HepG2 (cell line): ENCODE measurements around the gene FAM3B. TPM values are rescaled to one million over a fixed set of nuclear protein-coding genes. Genes with fewer than 3 reads are reported as not detected.

Source experiments
- ATAC-seq: fragments of 200-7000 bp; cut with Tn5 transposase; 3 replicates; pipeline ENCODE4 v1.9.1; 2020; ENCODE audit warnings: mild to moderate bottlenecking, moderate library complexity
- BruUV-seq: library from RNA; stranded (reverse); fragments of 400-500 nt; replicated peaks from 2 replicates; lab custom pipeline; 2021; lab: Mats Ljungman, UMichigan
- CTCF ChIA-PET: fragments of 300-600 bp; formaldehyde crosslinking; extraction: SDS; loops from one replicate; lab custom pipeline; 2021; ENCODE audit warnings: low total read pairs, inconsistent platforms, low intra/inter-chr PET ratio; lab: Yijun Ruan, JAX
- POLR2A ChIA-PET: fragments of 350-600 bp; sonication (Branson Sonifier 250); formaldehyde crosslinking; loops from one replicate; lab custom pipeline; 2020; ENCODE audit warnings: antibody characterized with exemption, inconsistent platforms; lab: Yijun Ruan, JAX
- DNase-seq: peaks from one replicate; pipeline ENCODE4 v3.0.0-alpha.2; 2015; ENCODE audit warnings: low spot score
- FAIRE-seq: peaks from 3 replicates; lab custom pipeline; 2011; peaks lifted over from hg19 to GRCh38; lab: Jason Lieb, UNC
- H2AFZ ChIP-seq: one replicate; pipeline ENCODE4 v1.6.1; 2011; ENCODE audit warnings: low read length, inconsistent platforms
- H3K27ac ChIP-seq: fragments of 300-600 bp; 3 replicates; pipeline ENCODE4 v1.8.0; 2011; ENCODE audit warnings: mixed run types, mild to moderate bottlenecking, mixed read lengths, low read length, inconsistent platforms; ENCODE audit not compliant: insufficient read depth; ENCODE audit errors: extremely low read length
- H3K27me3 ChIP-seq, 2 experiments: fragments of 200-600 bp in 1 of 2; 2 replicates in 1 of 2; 3 replicates in 1 of 2; pipeline versions ENCODE4 v1.6.0 to v1.8.0; 2011; ENCODE audit warnings: low read length in 2 of 2, mild to moderate bottlenecking in 2 of 2, moderate library complexity in 2 of 2, inconsistent platforms in 1 of 2; ENCODE audit not compliant: insufficient read depth in 2 of 2, control insufficient read depth in 1 of 2
- H3K36me3 ChIP-seq, 2 experiments: fragments of 200-600 bp in 1 of 2; replicated peaks in 1 of 2; 2 replicates in 1 of 2; 3 replicates in 1 of 2; pipeline versions ENCODE4 v1.5.1 to v1.8.0; 2011; ENCODE audit warnings: low read length in 2 of 2, inconsistent platforms in 1 of 2; ENCODE audit not compliant: insufficient read depth in 2 of 2, control insufficient read depth in 1 of 2
- H3K4me1 ChIP-seq: 2 replicates; pipeline ENCODE4 v1.5.1; 2012; ENCODE audit warnings: low read length, inconsistent platforms; ENCODE audit not compliant: insufficient read depth
- H3K4me2 ChIP-seq: 2 replicates; pipeline ENCODE4 v1.6.0; 2011; ENCODE audit warnings: low read depth, low read length, inconsistent platforms
- H3K4me3 ChIP-seq, 3 experiments: fragments of 200-600 bp in 1 of 3; sonication (generic), shearing (Covaris generic) in 1 of 3; replicated peaks in 1 of 3; 2 replicates each; pipeline ENCODE4 v1.5.1; 2011 to 2016; ENCODE audit warnings: low read length in 3 of 3, inconsistent platforms in 2 of 3, low read depth in 2 of 3, mild to moderate bottlenecking in 2 of 3, control low read depth in 1 of 3, mixed read lengths in 1 of 3; ENCODE audit not compliant: insufficient read depth in 1 of 3
- H3K79me2 ChIP-seq: one replicate; pipeline ENCODE4 v1.6.1; 2011; ENCODE audit warnings: low read length, inconsistent platforms; ENCODE audit not compliant: insufficient read depth
- H3K9ac ChIP-seq: 2 replicates; pipeline ENCODE4 v1.6.0; 2011; ENCODE audit warnings: mild to moderate bottlenecking, low read depth, low read length, inconsistent platforms; ENCODE audit not compliant: insufficient read depth
- H3K9me3 ChIP-seq: 2 replicates; pipeline ENCODE4 v1.5.1; 2012; ENCODE audit warnings: mild to moderate bottlenecking, low read length
- H4K20me1 ChIP-seq: 2 replicates; pipeline ENCODE4 v1.6.0; 2011; ENCODE audit warnings: inconsistent platforms, mild to moderate bottlenecking, low read length, moderate library complexity; ENCODE audit not compliant: insufficient read depth
- AGO2 ChIP-seq: fragments of 200-400 bp; formaldehyde crosslinking; optimal IDR thresholded peaks from 2 replicates; pipeline ENCODE3; 2017; ENCODE audit warnings: mild to moderate bottlenecking, low read depth, low read length, moderate library complexity
- ARID2 ChIP-seq: sonication (generic); formaldehyde crosslinking; IDR thresholded peaks from 2 replicates; pipeline ENCODE4 v1.8.1; 2022; ENCODE audit warnings: mild to moderate bottlenecking, missing genetic modification reagents, borderline replicate concordance
- ATF1 ChIP-seq: IDR thresholded peaks from 2 replicates; pipeline ENCODE4 v1.6.1; 2016; ENCODE audit warnings: mild to moderate bottlenecking, control low read depth
- KDM3A ChIP-seq: IDR thresholded peaks from 2 replicates; pipeline ENCODE4 v1.6.1; 2018; ENCODE audit warnings: low read depth, missing compliant biosample characterization
- MTF2 ChIP-seq: sonication (generic); formaldehyde crosslinking; IDR thresholded peaks from 2 replicates; pipeline ENCODE4 v1.5.0; 2020; ENCODE audit warnings: missing genetic modification reagents, borderline replicate concordance
- MXD4 ChIP-seq: IDR thresholded peaks from 2 replicates; pipeline ENCODE4 v1.6.1; 2016; ENCODE audit warnings: mild to moderate bottlenecking, missing biosample characterization, missing genetic modification reagents
- MZF1 ChIP-seq: sonication (generic); formaldehyde crosslinking; IDR thresholded peaks from 2 replicates; pipeline ENCODE4 v1.8.1; 2023; ENCODE audit warnings: mild to moderate bottlenecking, missing genetic modification reagents, borderline replicate concordance
- NFE2L2 ChIP-seq: fragments of 150-350 bp; IDR thresholded peaks from 2 replicates; pipeline ENCODE4 v1.6.1; 2014; ENCODE audit warnings: low read length
- NFIC ChIP-seq: IDR thresholded peaks from 2 replicates; pipeline ENCODE4 v1.6.1; 2012; ENCODE audit warnings: mild to moderate bottlenecking, low read length, inconsistent platforms
- PHF21A ChIP-seq: sonication (generic); formaldehyde crosslinking; IDR thresholded peaks from 2 replicates; pipeline ENCODE4 v1.5.0; 2020; ENCODE audit warnings: mild to moderate bottlenecking, missing genetic modification reagents
- PPARG ChIP-seq: conservative IDR thresholded peaks from 2 replicates; pipeline ENCODE4 v1.6.1; 2016; ENCODE audit warnings: missing biosample characterization, missing genetic modification reagents
- RARA ChIP-seq: IDR thresholded peaks from 2 replicates; pipeline ENCODE4 v1.6.1; 2016; ENCODE audit warnings: missing genetic modification reagents, missing compliant biosample characterization
- RCOR2 ChIP-seq: IDR thresholded peaks from 2 replicates; pipeline ENCODE4 v1.6.1; 2016; ENCODE audit warnings: missing biosample characterization, missing genetic modification reagents
- SATB2 ChIP-seq: sonication (generic); formaldehyde crosslinking; IDR thresholded peaks from 2 replicates; pipeline ENCODE4 v1.5.0; 2020; ENCODE audit warnings: missing genetic modification reagents
- TCF7 ChIP-seq: sonication (generic); IDR thresholded peaks from 2 replicates; pipeline ENCODE4 v1.6.1; 2016; ENCODE audit warnings: antibody characterized with exemption, low read depth
- ZBTB1 ChIP-seq: sonication (generic); formaldehyde crosslinking; IDR thresholded peaks from 2 replicates; pipeline ENCODE4 v1.4.0; 2020; ENCODE audit warnings: missing genetic modification reagents, borderline replicate concordance
- ZMYM3 ChIP-seq: sonication (generic); formaldehyde crosslinking; IDR thresholded peaks from 2 replicates; pipeline ENCODE4 v1.5.1; 2020; ENCODE audit warnings: mild to moderate bottlenecking, missing genetic modification reagents
- ZSCAN20 ChIP-seq: sonication (generic); formaldehyde crosslinking; IDR thresholded peaks from 2 replicates; pipeline ENCODE4 v1.4.0; 2020; ENCODE audit warnings: missing genetic modification reagents, mild to moderate bottlenecking, borderline replicate concordance
- WGBS: methylation state at CpG from one replicate; pipeline ENCODE4 v1.1.6; 2017; ENCODE audit warnings: low lambda C conversion rate; 5-methylcytosine and 5-hydroxymethylcytosine counted together
- in situ Hi-C: cut with HindIII; loops from 2 replicates; pipeline ENCODE4 v1.10.0; 2017; ENCODE audit warnings: low pct_unique_long_range_greater_than_20kb; ENCODE audit not compliant: extremely low pct_ligation_motif_present
- intact Hi-C: fragments of 100-400 bp; cut with micrococcal nuclease; formaldehyde crosslinking; loops from one replicate; pipeline ENCODE4 v1.10.0; 2022; ENCODE audit not compliant: unreplicated experiment
- polyA plus RNA-seq, 8 experiments: library from polyadenylated mRNA; depleted of rRNA in 3 of 8; stranded (reverse) in 7 of 8; unstranded in 1 of 8; fragments of >200 nt; fragmentation: Illumina TruSeq in 4 of 8; extraction: Trizol in 4 of 8; gene quantifications; 2 replicates each; pipeline versions ENCODE4 v1.2.1 to v1.2.3, GENCODE V29; 2011 to 2016; ENCODE audit warnings: low read depth in 4 of 8, missing spikeins in 1 of 8, mixed read lengths in 1 of 8; ENCODE audit not compliant: insufficient read depth in 1 of 8
- total RNA-seq, 5 experiments: library from RNA; depleted of rRNA; stranded (reverse); fragments of >200 nt; fragmentation: Illumina TruSeq; extraction: Trizol; gene quantifications; 2 replicates each; pipeline ENCODE4 v1.2.3, GENCODE V29; 2016; ENCODE audit warnings: low read depth in 1 of 5
- TF ChIP-seq, protein P1 (sequence below): IDR thresholded peaks from 2 replicates; pipeline ENCODE4 v1.6.1; 2016; ENCODE audit warnings: missing biosample characterization, missing genetic modification reagents, low read depth
- TF ChIP-seq, protein P2 (sequence below): sonication (generic); formaldehyde crosslinking; IDR thresholded peaks from 2 replicates; pipeline ENCODE4 v1.4.0; 2020; ENCODE audit warnings: mild to moderate bottlenecking, low read depth, missing genetic modification reagents

The FAM3B gene
- total and polyA plus RNA-seq, 2 of the 13 experiments (the other 11 are each of a cell fraction or from before 2014, with no cell fraction given) = 46.5 to 62.0 TPM

DNA sequence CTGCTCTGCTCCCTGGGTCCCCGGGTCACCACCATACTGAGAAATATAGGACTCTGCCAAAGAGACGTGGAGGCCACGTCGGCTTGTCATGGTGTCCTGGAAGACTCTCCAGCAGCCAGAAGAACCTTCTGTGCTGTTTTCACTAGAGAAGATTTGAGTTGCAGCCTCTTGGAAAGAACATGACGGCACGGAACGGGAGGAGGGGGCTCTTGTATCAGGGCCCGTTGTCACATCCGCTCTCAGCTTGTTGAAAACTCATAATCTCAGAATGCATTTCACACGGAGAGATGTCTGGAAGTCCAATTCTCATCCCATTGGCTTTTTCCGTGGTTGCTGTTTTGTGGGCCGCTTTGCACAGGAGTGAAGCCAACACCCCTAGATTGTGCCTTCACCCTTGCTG lies 39.4 kb upstream of the FAM3B start:
- Histone ChIP-seq H3K27me3 (peaks cover 0 to 48% of the 10 kb centered on the region in 2 experiments; a peak in 3 of 5 replicates), H3K9ac (no peak overlapping the region), H3K79me2 (no peaks in the 10 kb centered on the region), H4K20me1 (no peaks in the 10 kb centered on the region), H3K4me2 (no peak overlapping the region), H3K9me3 (no peaks in the 10 kb centered on the region), H3K36me3 (no peaks in the 10 kb centered on the region), H3K4me1 (no peaks in the 10 kb centered on the region), H2AFZ (no peak overlapping the region), H3K4me3 (no peak overlapping the region), H3K27ac (no peak overlapping the region)
- no peak for ATAC-seq
- CTCF ChIA-PET = no interaction called here
- no peak for DNase-seq
- in situ Hi-C loops (no loop called here), intact Hi-C loops (no loop called here)
- FAIRE-seq = no peak
- POLR2A ChIA-PET = no interaction called here
- WGBS = 43% methylated on average over 12 of the region's 12 CpGs
- no TSS peak for BruUV-seq
- no peak for TF ChIP-seq PPARG (CRISPR knock-in tag)
- no peak for TF ChIP-seq ZSCAN20 (CRISPR knock-in tag)
- TF ChIP-seq KDM3A (CRISPR knock-in tag) = no peak
- TF ChIP-seq TCF7 = no peak
- no peak for TF ChIP-seq SATB2
- TF ChIP-seq MTF2 = no peak
- TF ChIP-seq ZMYM3 (CRISPR knock-in tag) = no peak
- TF ChIP-seq ARID2 = no peak
- no peak for TF ChIP-seq RCOR2
- no peak for TF ChIP-seq PHF21A (CRISPR knock-in tag)
- TF ChIP-seq AGO2 = no peak

DNA sequence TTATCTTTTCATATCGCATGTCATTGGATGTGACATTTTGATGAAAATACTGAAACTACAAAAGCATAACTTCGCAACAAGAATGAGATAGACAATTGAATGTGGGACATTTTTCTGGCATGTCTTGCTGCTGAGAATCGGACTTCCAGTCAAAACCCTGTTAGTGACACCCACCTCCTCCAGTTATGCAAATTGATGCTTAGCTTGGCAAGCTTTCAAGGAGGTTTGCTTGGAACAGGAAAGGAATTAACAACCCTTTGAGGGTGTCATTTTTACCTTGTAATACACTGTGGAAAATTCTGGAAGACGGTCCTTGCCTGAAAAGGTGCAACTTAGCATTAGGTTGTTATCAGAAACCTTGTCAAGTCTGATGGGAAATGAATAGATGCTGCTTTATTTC lies 38.8 kb upstream of the FAM3B start:
- H4K20me1 ChIP-seq = no peaks in the 10 kb centered on the region
- no TSS peak for BruUV-seq
- H3K9ac ChIP-seq = no peak overlapping the region
- no peak overlapping the region for H3K4me3 ChIP-seq
- intact Hi-C loops (no loop called here), in situ Hi-C loops (no loop called here)
- H3K4me1 ChIP-seq = no peaks in the 10 kb centered on the region
- FAIRE-seq = no peak
- no peak overlapping the region for H3K27ac ChIP-seq
- peaks cover 0 to 48% of the 10 kb centered on the region in 2 experiments; a peak in 3 of 5 replicates for H3K27me3 ChIP-seq
- no peaks in the 10 kb centered on the region for H3K79me2 ChIP-seq
- H2AFZ ChIP-seq = no peak overlapping the region
- ChIA-PET CTCF (no interaction called here), POLR2A (no interaction called here)
- no peak overlapping the region for H3K4me2 ChIP-seq
- ATAC-seq = no peak
- DNase-seq = no peak
- WGBS = 39% methylated on average over 4 of the region's 4 CpGs
- H3K36me3 ChIP-seq = no peaks in the 10 kb centered on the region
- no peaks in the 10 kb centered on the region for H3K9me3 ChIP-seq
- TF ChIP-seq ZBTB1 = no peak
- no peak for TF ChIP-seq MZF1 (CRISPR knock-in tag)
- TF ChIP-seq NFE2L2 = no peak
- TF ChIP-seq, protein P1, sequence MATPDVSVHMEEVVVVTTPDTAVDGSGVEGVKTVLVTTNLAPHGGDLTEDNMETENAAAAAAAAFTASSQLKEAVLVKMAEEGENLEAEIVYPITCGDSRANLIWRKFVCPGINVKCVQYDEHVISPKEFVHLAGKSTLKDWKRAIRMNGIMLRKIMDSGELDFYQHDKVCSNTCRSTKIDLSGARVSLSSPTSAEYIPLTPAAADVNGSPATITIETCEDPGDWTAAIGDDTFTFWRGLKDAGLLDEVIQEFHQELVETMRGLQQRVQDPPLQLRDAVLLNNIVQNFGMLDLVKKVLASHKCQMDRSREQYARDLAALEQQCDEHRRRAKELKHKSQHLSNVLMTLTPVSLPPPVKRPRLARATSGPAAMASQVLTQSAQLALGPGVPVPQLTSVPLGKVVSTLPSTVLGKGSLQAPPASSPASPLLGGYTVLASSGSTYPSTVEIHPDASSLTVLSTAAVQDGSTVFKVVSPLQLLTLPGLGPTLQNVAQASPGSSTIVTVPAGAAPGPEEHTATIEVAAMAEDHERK (CRISPR knock-in tag) = no peak
- no peak for TF ChIP-seq MXD4 (CRISPR knock-in tag)
- no peak for TF ChIP-seq NFIC
- no peak for TF ChIP-seq ATF1
- TF ChIP-seq RARA (CRISPR knock-in tag) = no peak
- TF ChIP-seq, protein P2, sequence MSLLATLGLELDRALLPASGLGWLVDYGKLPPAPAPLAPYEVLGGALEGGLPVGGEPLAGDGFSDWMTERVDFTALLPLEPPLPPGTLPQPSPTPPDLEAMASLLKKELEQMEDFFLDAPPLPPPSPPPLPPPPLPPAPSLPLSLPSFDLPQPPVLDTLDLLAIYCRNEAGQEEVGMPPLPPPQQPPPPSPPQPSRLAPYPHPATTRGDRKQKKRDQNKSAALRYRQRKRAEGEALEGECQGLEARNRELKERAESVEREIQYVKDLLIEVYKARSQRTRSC (CRISPR knock-in tag) = no peak
